Measurements from ENCODE around the gene P4HA2.

Gene P4HA2

DNA sequence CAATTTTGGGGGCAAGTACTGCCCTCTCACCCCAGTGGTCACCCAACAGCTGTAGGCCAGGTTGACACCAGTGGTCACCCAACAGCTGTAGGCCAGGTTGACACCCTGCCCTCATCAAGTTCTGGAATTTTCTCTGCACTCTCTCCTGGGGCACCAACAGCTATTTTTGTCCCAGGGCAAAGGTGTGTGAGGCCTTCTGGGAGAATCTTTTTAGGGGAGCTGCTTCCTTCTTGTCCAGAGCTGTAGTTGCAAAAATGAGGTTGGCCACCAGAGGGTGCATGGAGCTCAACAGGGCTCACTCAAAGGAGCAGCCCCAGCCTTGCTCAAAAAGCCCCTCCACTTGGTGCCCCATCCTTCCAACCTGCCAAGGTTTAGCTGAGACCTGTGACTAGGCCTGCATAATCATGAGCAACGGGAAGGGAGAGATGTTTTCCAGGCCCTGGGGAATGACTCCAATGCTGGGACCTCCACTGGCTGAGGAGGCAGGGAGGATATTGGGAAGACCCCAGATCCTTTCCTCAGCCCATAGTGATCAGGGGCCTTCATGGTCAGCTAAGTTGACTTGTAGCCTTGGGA is 10.6 kb upstream of the P4HA2 start:
- H3K4me3 ChIP-seq (ENCODE audit: low read depth in 1 of 2, low read length in 2 of 2), result no peak overlapping the region
- H3K4me1 ChIP-seq (ENCODE audit: control insufficient read depth in 1 of 2, insufficient read depth in 2 of 2, low read length in 2 of 2), result no peaks in the 10 kb centered on the region
- H3K27me3 ChIP-seq (ENCODE audit: low read depth, low read length), result no peaks in the 10 kb centered on the region
- H3K36me3 ChIP-seq (ENCODE audit: control insufficient read depth in 1 of 2, insufficient read depth in 2 of 2, low read length in 2 of 2), result no peaks in the 10 kb centered on the region
- no peaks in the 10 kb centered on the region for H3K9me3 ChIP-seq (ENCODE audit: control insufficient read depth in 1 of 2, low read length in 2 of 2)
- no peak overlapping the region for H3K27ac ChIP-seq (ENCODE audit: low read length)

DNA sequence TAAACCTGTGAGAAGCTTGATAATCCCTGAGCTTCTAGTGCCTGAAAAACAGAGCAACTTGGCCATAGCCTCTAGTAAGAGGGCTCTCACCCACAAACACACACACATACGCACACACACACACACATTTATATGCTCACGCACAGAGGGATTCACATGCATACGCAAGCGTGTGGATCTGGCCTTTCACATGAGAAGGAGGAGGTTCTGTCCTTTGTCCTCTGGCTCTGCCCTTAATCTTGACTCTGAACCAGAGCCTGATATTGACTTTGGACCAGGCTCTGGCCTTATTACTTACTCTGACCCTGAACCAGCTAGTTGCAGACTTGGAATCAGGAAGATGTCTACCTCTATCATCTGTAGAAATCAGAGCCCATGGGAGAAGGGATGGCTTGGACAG is 10.0 kb upstream of the P4HA2 start:
- no peaks in the 10 kb centered on the region for H3K27me3 ChIP-seq (ENCODE audit: low read depth, low read length)
- no peak overlapping the region for H3K4me3 ChIP-seq (ENCODE audit: low read depth in 1 of 2, low read length in 2 of 2)
- no peak overlapping the region for H3K27ac ChIP-seq (ENCODE audit: low read length)
- H3K9me3 ChIP-seq (ENCODE audit: control insufficient read depth in 1 of 2, low read length in 2 of 2), result no peaks in the 10 kb centered on the region
- no peaks in the 10 kb centered on the region for H3K4me1 ChIP-seq (ENCODE audit: control insufficient read depth in 1 of 2, insufficient read depth in 2 of 2, low read length in 2 of 2)
- no peaks in the 10 kb centered on the region for H3K36me3 ChIP-seq (ENCODE audit: control insufficient read depth in 1 of 2, insufficient read depth in 2 of 2, low read length in 2 of 2)

GRCh38 chr5:132237141-132237540 is 9.5 kb upstream of the P4HA2 start:
- Histone ChIP-seq H3K9me3 (ENCODE audit: control insufficient read depth in 1 of 2, low read length in 2 of 2) (no peaks in the 10 kb centered on the region), H3K4me1 (ENCODE audit: control insufficient read depth in 1 of 2, insufficient read depth in 2 of 2, low read length in 2 of 2) (no peaks in the 10 kb centered on the region), H3K27ac (ENCODE audit: low read length) (no peak overlapping the region), H3K27me3 (ENCODE audit: low read depth, low read length) (no peaks in the 10 kb centered on the region), H3K36me3 (ENCODE audit: control insufficient read depth in 1 of 2, insufficient read depth in 2 of 2, low read length in 2 of 2) (no peaks in the 10 kb centered on the region), H3K4me3 (ENCODE audit: low read depth in 1 of 2, low read length in 2 of 2) (no peak overlapping the region)

GRCh38 chr5:132235340-132235739 is 7.7 kb upstream of the P4HA2 start:
- Histone ChIP-seq H3K9me3 (ENCODE audit: control insufficient read depth in 1 of 2, low read length in 2 of 2) (no peaks in the 10 kb centered on the region), H3K27ac (ENCODE audit: low read length) (no peak overlapping the region), H3K4me1 (ENCODE audit: control insufficient read depth in 1 of 2, insufficient read depth in 2 of 2, low read length in 2 of 2) (no peaks in the 10 kb centered on the region), H3K36me3 (ENCODE audit: control insufficient read depth in 1 of 2, insufficient read depth in 2 of 2, low read length in 2 of 2) (no peaks in the 10 kb centered on the region), H3K4me3 (ENCODE audit: low read depth in 1 of 2, low read length in 2 of 2) (no peak overlapping the region), H3K27me3 (ENCODE audit: low read depth, low read length) (no peaks in the 10 kb centered on the region)

- Histone ChIP-seq H3K4me1 (ENCODE audit: control insufficient read depth in 1 of 2, insufficient read depth in 2 of 2, low read length in 2 of 2) (no peaks in the 10 kb centered on the region), H3K4me3 (ENCODE audit: low read depth in 1 of 2, low read length in 2 of 2) (no peak overlapping the region), H3K27ac (ENCODE audit: low read length) (no peak overlapping the region), H3K36me3 (ENCODE audit: control insufficient read depth in 1 of 2, insufficient read depth in 2 of 2, low read length in 2 of 2) (no peaks in the 10 kb centered on the region), H3K27me3 (ENCODE audit: low read depth, low read length) (no peaks in the 10 kb centered on the region), H3K9me3 (ENCODE audit: control insufficient read depth in 1 of 2, low read length in 2 of 2) (no peaks in the 10 kb centered on the region)
Measured at GRCh38 chr5:132234684-132235062, 7.0 kb upstream of the P4HA2 start.

GRCh38 chr5:132233811-132234683 is 6.4 kb upstream of the P4HA2 start:
- no peaks in the 10 kb centered on the region for H3K4me1 ChIP-seq (ENCODE audit: control insufficient read depth in 1 of 2, insufficient read depth in 2 of 2, low read length in 2 of 2)
- H3K9me3 ChIP-seq (ENCODE audit: control insufficient read depth in 1 of 2, low read length in 2 of 2), result no peaks in the 10 kb centered on the region
- no peak overlapping the region for H3K4me3 ChIP-seq (ENCODE audit: low read depth in 1 of 2, low read length in 2 of 2)
- H3K27ac ChIP-seq (ENCODE audit: low read length), result no peak overlapping the region
- no peaks in the 10 kb centered on the region for H3K36me3 ChIP-seq (ENCODE audit: control insufficient read depth in 1 of 2, insufficient read depth in 2 of 2, low read length in 2 of 2)
- no peaks in the 10 kb centered on the region for H3K27me3 ChIP-seq (ENCODE audit: low read depth, low read length)

DNA sequence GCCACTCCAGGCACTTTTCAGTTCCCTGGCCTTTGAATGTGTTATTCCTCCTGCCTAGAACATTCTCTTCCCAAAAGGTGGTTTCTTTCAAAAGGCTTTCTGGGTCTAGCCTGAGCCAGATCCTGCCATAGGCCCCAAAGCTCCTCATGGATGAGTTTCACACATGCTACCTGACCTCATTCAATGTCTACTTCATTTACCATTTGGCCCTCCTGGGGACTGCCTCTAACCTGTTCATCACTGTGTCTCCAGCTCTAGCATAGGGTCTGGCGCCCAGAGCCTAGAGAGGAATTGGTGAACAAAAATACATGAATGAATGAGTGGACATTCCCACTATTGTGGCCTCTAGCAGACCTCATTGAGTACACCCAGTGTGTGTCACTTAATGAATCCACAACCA is 5.4 kb upstream of the P4HA2 start:
- no peaks in the 10 kb centered on the region for H3K9me3 ChIP-seq (ENCODE audit: control insufficient read depth in 1 of 2, low read length in 2 of 2)
- no peak overlapping the region for H3K27ac ChIP-seq (ENCODE audit: low read length)
- H3K4me3 ChIP-seq (ENCODE audit: low read depth in 1 of 2, low read length in 2 of 2), result no peak overlapping the region
- H3K36me3 ChIP-seq (ENCODE audit: control insufficient read depth in 1 of 2, insufficient read depth in 2 of 2, low read length in 2 of 2), result no peaks in the 10 kb centered on the region
- H3K27me3 ChIP-seq (ENCODE audit: low read depth, low read length), result no peaks in the 10 kb centered on the region
- peaks cover 0 to 2% of the 10 kb centered on the region in 2 donors for H3K4me1 ChIP-seq (ENCODE audit: control insufficient read depth in 1 of 2, insufficient read depth in 2 of 2, low read length in 2 of 2)

DNA sequence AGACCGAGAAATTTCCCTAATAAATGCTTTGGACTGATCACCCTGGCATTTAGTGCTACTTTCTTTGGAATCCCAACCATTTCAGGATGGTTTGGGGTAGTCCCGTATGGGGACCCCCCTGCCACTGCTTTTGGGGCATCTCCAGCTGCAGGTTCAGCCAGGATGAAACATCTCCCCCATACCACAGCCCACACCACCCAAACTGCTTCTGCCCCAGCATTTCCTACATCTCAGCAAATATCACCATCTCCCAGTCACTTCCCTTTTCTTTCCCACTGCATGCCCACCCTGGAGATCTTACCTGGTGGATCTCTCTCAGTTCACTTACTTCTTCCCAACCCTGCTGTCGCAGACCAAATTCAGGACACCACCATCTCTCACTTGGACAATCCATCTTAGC is 4.8 kb upstream of the P4HA2 start:
- no peaks in the 10 kb centered on the region for H3K27me3 ChIP-seq (ENCODE audit: low read depth, low read length)
- no peak overlapping the region for H3K27ac ChIP-seq (ENCODE audit: low read length)
- no peak overlapping the region for H3K4me3 ChIP-seq (ENCODE audit: low read depth in 1 of 2, low read length in 2 of 2)
- peaks cover 0 to 3% of the 10 kb centered on the region in 2 donors for H3K4me1 ChIP-seq (ENCODE audit: control insufficient read depth in 1 of 2, insufficient read depth in 2 of 2, low read length in 2 of 2)
- no peaks in the 10 kb centered on the region for H3K9me3 ChIP-seq (ENCODE audit: control insufficient read depth in 1 of 2, low read length in 2 of 2)
- H3K36me3 ChIP-seq (ENCODE audit: control insufficient read depth in 1 of 2, insufficient read depth in 2 of 2, low read length in 2 of 2), result no peaks in the 10 kb centered on the region

DNA sequence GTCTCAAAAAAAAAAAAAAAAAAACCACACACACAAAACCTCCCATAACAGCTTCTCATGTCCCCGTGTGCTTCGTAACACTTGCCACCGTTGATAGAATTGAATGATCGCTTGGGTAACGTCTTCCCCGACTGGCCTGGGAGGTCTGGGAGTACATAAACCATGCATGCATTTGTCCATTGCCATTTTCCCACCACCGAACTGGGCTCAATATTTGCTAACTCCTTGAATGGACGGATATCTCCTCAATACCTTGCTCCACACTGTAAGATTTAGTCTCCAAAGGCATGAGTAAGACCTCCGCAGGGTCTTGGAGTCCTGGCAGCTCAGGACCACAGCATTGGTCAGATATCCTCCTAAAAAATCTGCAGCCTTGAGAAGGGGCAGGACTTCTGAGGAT is 3.2 kb upstream of the P4HA2 start:
- no peak overlapping the region for H3K4me3 ChIP-seq (ENCODE audit: low read depth in 1 of 2, low read length in 2 of 2)
- no peak overlapping the region for H3K27ac ChIP-seq (ENCODE audit: low read length)
- H3K27me3 ChIP-seq (ENCODE audit: low read depth, low read length), result no peaks in the 10 kb centered on the region
- no peaks in the 10 kb centered on the region for H3K36me3 ChIP-seq (ENCODE audit: control insufficient read depth in 1 of 2, insufficient read depth in 2 of 2, low read length in 2 of 2)
- H3K4me1 ChIP-seq (ENCODE audit: control insufficient read depth in 1 of 2, insufficient read depth in 2 of 2, low read length in 2 of 2), result peaks cover 3 to 17% of the 10 kb centered on the region in 2 donors
- H3K9me3 ChIP-seq (ENCODE audit: control insufficient read depth in 1 of 2, low read length in 2 of 2), result no peaks in the 10 kb centered on the region

- H3K4me1 ChIP-seq (ENCODE audit: control insufficient read depth in 1 of 2, insufficient read depth in 2 of 2, low read length in 2 of 2), result peaks cover 15 to 33% of the 10 kb centered on the region in 2 donors
- no peaks in the 10 kb centered on the region for H3K27me3 ChIP-seq (ENCODE audit: low read depth, low read length)
- H3K4me3 ChIP-seq (ENCODE audit: low read depth in 1 of 2, low read length in 2 of 2), result no peak overlapping the region
- H3K9me3 ChIP-seq (ENCODE audit: control insufficient read depth in 1 of 2, low read length in 2 of 2), result no peaks in the 10 kb centered on the region
- no peaks in the 10 kb centered on the region for H3K36me3 ChIP-seq (ENCODE audit: control insufficient read depth in 1 of 2, insufficient read depth in 2 of 2, low read length in 2 of 2)
- H3K27ac ChIP-seq (ENCODE audit: low read length), result no peak overlapping the region
Measured at GRCh38 chr5:132229236-132229635, 1.6 kb upstream of the P4HA2 start.

GRCh38 chr5:132228241-132229035 is 785 bp upstream of the P4HA2 start:
- no peaks in the 10 kb centered on the region for H3K36me3 ChIP-seq (ENCODE audit: control insufficient read depth in 1 of 2, insufficient read depth in 2 of 2, low read length in 2 of 2)
- H3K4me3 ChIP-seq (ENCODE audit: low read depth in 1 of 2, low read length in 2 of 2), result peak overlapping the region in 1 of 2 donors; percentile 65
- no peaks in the 10 kb centered on the region for H3K27me3 ChIP-seq (ENCODE audit: low read depth, low read length)
- H3K4me1 ChIP-seq (ENCODE audit: control insufficient read depth in 1 of 2, insufficient read depth in 2 of 2, low read length in 2 of 2), result peaks cover 20 to 41% of the 10 kb centered on the region in 2 donors
- no peak overlapping the region for H3K27ac ChIP-seq (ENCODE audit: low read length)
- H3K9me3 ChIP-seq (ENCODE audit: control insufficient read depth in 1 of 2, low read length in 2 of 2), result no peaks in the 10 kb centered on the region
